Smooth muscle cell (in vitro differentiated cells): ENCODE results near the gene GLYR1. TPM values are rescaled to one million over a fixed set of nuclear protein-coding genes. Genes with fewer than 3 reads are reported as not detected.

Source experiments
- DNase-seq: peaks from one replicate; lab custom pipeline; 2025; ENCODE audit not compliant: unreplicated experiment; lab: John Stamatoyannopoulos, UW
- H2AFZ ChIP-seq: fragments of 200-600 bp; sonication (generic); 2 replicates; pipeline ENCODE4 v1.6.0; 2016; ENCODE audit warnings: antibody characterized with exemption, low read depth, mild to moderate bottlenecking
- H3F3A ChIP-seq: fragments of 200-600 bp; sonication (generic); 2 replicates; pipeline ENCODE4 v1.6.0; 2017; ENCODE audit warnings: antibody characterized with exemption, low read depth
- H3K27ac ChIP-seq: fragments of 200-600 bp; sonication (generic); 2 replicates; pipeline ENCODE4 v1.5.1; 2016; ENCODE audit warnings: low read depth, mild to moderate bottlenecking
- H3K27me3 ChIP-seq: fragments of 200-600 bp; sonication (generic); 2 replicates; pipeline ENCODE4 v1.6.1; 2016; ENCODE audit warnings: low read depth, mild to moderate bottlenecking
- H3K36me3 ChIP-seq: fragments of 200-600 bp; sonication (generic); 2 replicates; pipeline ENCODE4 v1.5.1; 2016; ENCODE audit warnings: low read depth
- H3K4me1 ChIP-seq: fragments of 200-600 bp; sonication (generic); 2 replicates; pipeline ENCODE4 v1.5.1; 2016; ENCODE audit warnings: low read depth
- H3K4me2 ChIP-seq: fragments of 200-600 bp; sonication (generic); 2 replicates; pipeline ENCODE4 v1.6.0; 2016; ENCODE audit warnings: mild to moderate bottlenecking
- H3K4me3 ChIP-seq: fragments of 200-600 bp; sonication (generic); 2 replicates; pipeline ENCODE4 v1.5.1; 2016; ENCODE audit warnings: mild to moderate bottlenecking
- H3K79me2 ChIP-seq: fragments of 200-600 bp; sonication (generic); 2 replicates; pipeline ENCODE4 v1.6.0; 2016; ENCODE audit warnings: low read depth, mild to moderate bottlenecking
- H3K9ac ChIP-seq: fragments of 200-600 bp; sonication (generic); 2 replicates; pipeline ENCODE4 v1.6.0; 2016; ENCODE audit warnings: low read depth
- H3K9me3 ChIP-seq: fragments of 200-600 bp; sonication (generic); replicated peaks from 2 replicates; pipeline ENCODE4 v1.5.1; 2016; ENCODE audit warnings: low read depth
- H4K20me1 ChIP-seq: fragments of 200-600 bp; sonication (generic); 2 replicates; pipeline ENCODE4 v1.6.0; 2016; ENCODE audit warnings: low read depth
- CTCF ChIP-seq: fragments of 200-600 bp; sonication (generic); IDR thresholded peaks from 2 replicates; pipeline ENCODE4 v1.5.1; 2017; ENCODE audit warnings: borderline replicate concordance, mild to moderate bottlenecking, antibody characterized with exemption; ENCODE audit not compliant: insufficient read depth, poor library complexity, severe bottlenecking
- WGBS: methylation state at CpG from one replicate; pipeline ENCODE4 v1.1.7; 2016; ENCODE audit warnings: low lambda C conversion rate; 5-methylcytosine and 5-hydroxymethylcytosine counted together
- polyA plus RNA-seq: library from polyadenylated mRNA; unstranded; fragments of >200 nt; fragmentation: Nextera tagmentation; extraction: Ambion mirVana; gene quantifications from 2 replicates; pipeline ENCODE4 v1.2.1, GENCODE V29; 2016
- total RNA-seq: library from RNA; depleted of rRNA; stranded (reverse); fragments of >200 nt; gene quantifications from 2 replicates; pipeline ENCODE4 v1.2.3, GENCODE V29; 2014

Gene GLYR1
- total and polyA plus RNA-seq, 2 experiments from 2014 or later = 26.4 to 28.9 TPM

DNA sequence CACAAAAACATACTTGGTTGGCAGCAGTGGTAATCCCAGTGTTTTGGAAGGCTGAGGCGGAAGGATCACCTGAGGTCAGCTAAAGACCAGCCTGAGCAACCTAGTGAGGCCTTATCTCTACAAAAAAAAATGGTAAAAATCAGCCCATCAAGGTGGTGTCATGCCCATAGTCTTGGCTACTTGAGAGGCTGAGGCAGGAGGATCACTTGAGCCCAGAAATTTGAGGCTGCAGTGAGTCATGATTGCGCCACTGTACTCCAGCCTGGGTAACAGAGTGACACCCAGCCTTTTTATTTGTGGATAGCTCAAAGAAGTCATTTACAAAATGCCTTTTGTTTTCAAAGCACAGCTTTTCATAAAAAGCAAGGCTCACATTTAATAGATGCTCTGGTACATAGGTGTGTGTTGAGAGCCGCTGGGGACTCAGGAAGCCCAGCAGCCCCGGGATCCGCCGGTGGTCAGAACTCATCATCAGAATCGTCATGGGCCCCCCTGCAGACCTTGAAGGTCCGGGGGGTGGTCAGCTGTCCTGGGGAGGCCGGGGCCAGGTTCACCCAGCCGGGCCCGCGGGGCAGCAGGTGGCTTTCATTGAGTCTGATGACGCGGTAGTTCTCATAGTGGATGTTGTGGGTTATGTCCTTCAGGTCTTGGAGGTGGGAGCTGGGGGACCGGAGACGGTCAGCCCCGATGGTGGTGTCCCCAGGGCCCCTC lies 69.6 kb downstream of the GLYR1 start:
- H3K79me2 ChIP-seq = no peaks in the 10 kb centered on the region
- no peaks in the 10 kb centered on the region for H3K9me3 ChIP-seq
- no peak for DNase-seq
- no peak overlapping the region for H3K4me2 ChIP-seq
- H4K20me1 ChIP-seq = no peaks in the 10 kb centered on the region
- no peak overlapping the region for H2AFZ ChIP-seq
- no peak overlapping the region for H3K4me3 ChIP-seq
- TF ChIP-seq CTCF = no peak
- no peaks in the 10 kb centered on the region for H3F3A ChIP-seq
- no peak overlapping the region for H3K9ac ChIP-seq
- H3K27me3 ChIP-seq = no peaks in the 10 kb centered on the region
- no peaks in the 10 kb centered on the region for H3K36me3 ChIP-seq
- H3K27ac ChIP-seq = no peak overlapping the region
- 85% methylated on average over 12 of the region's 17 CpGs for WGBS
- H3K4me1 ChIP-seq = no peaks in the 10 kb centered on the region

GRCh38 chr16:4776141-4776705 lies 70.9 kb downstream of the GLYR1 start:
- H2AFZ ChIP-seq = no peak overlapping the region
- H3K9ac ChIP-seq = no peak overlapping the region
- no peaks in the 10 kb centered on the region for H3F3A ChIP-seq
- no peak for DNase-seq
- 97% methylated on average over 2 of the region's 2 CpGs for WGBS
- no peaks in the 10 kb centered on the region for H3K36me3 ChIP-seq
- H3K4me2 ChIP-seq = no peak overlapping the region
- H3K79me2 ChIP-seq = no peaks in the 10 kb centered on the region
- H3K9me3 ChIP-seq = no peaks in the 10 kb centered on the region
- H3K27ac ChIP-seq = no peak overlapping the region
- no peaks in the 10 kb centered on the region for H4K20me1 ChIP-seq
- no peaks in the 10 kb centered on the region for H3K27me3 ChIP-seq
- no peaks in the 10 kb centered on the region for H3K4me1 ChIP-seq
- no peak for TF ChIP-seq CTCF
- H3K4me3 ChIP-seq = no peak overlapping the region

DNA sequence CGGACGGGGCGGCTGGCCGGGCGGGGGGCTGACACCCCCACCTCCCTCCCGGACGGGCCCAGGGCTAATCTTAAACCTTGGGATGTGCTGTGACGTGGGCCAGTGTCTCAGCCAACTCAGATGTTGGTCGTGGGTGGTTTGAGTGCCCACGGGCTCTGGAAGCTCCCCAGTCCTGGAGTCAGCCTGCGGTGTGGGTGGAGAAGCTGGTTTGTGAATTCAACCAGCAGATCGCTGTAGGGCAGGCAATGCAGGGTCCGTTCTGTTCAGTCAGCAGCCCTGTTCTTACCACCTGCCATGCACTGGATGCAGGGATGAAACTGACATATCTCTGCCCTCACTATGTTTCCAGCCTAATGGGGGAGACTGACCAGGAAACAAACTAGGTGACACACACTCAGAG lies 72.1 kb downstream of the GLYR1 start:
- no peak for DNase-seq
- no peaks in the 10 kb centered on the region for H3F3A ChIP-seq
- no peak overlapping the region for H3K4me3 ChIP-seq
- H3K4me1 ChIP-seq = no peaks in the 10 kb centered on the region
- TF ChIP-seq CTCF = no peak
- no peaks in the 10 kb centered on the region for H3K9me3 ChIP-seq
- no peaks in the 10 kb centered on the region for H3K27me3 ChIP-seq
- no peaks in the 10 kb centered on the region for H4K20me1 ChIP-seq
- WGBS = 81% methylated on average over 6 of the region's 13 CpGs
- H3K27ac ChIP-seq = no peak overlapping the region
- no peak overlapping the region for H3K4me2 ChIP-seq
- H2AFZ ChIP-seq = no peak overlapping the region
- H3K9ac ChIP-seq = no peak overlapping the region
- no peaks in the 10 kb centered on the region for H3K36me3 ChIP-seq
- no peaks in the 10 kb centered on the region for H3K79me2 ChIP-seq

DNA sequence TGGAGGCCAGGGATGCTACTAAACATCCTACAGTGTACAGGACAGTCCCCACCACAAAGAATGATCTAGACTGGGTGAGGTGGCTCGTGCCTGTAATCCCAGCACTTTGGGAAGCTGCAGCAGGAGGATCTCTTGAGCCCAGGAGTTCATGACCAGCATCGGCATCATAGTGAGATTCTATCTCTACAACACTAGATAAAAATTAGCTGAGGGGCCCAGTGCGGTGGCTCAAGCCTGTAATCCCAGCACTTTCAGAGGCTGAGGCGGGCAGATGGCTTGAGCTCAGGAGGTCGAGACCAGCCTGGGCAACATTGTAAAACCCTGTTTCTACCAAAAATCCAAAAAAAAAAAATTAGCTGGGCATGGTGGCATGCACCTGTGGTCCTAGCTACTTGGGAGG lies 74.7 kb downstream of the GLYR1 start:
- 85% methylated on average over 5 of the region's 5 CpGs for WGBS

More for the DNA sequence above, 74.7 kb downstream of the GLYR1 start:
- no peak overlapping the region for H3K4me2 ChIP-seq
- no peak overlapping the region for H3K27ac ChIP-seq
- no peaks in the 10 kb centered on the region for H4K20me1 ChIP-seq
- no peak overlapping the region for H3K9ac ChIP-seq
- H2AFZ ChIP-seq = no peak overlapping the region
- no peaks in the 10 kb centered on the region for H3K79me2 ChIP-seq
- H3K36me3 ChIP-seq = no peaks in the 10 kb centered on the region
- peaks cover 7% of the 10 kb centered on the region for H3K4me1 ChIP-seq
- DNase-seq = no peak
- H3K9me3 ChIP-seq = no peaks in the 10 kb centered on the region
- TF ChIP-seq CTCF = no peak
- peaks cover 9% of the 10 kb centered on the region for H3F3A ChIP-seq
- no peak overlapping the region for H3K4me3 ChIP-seq
- no peaks in the 10 kb centered on the region for H3K27me3 ChIP-seq
